ENCODE data around the gene HOMER2.

DNA sequence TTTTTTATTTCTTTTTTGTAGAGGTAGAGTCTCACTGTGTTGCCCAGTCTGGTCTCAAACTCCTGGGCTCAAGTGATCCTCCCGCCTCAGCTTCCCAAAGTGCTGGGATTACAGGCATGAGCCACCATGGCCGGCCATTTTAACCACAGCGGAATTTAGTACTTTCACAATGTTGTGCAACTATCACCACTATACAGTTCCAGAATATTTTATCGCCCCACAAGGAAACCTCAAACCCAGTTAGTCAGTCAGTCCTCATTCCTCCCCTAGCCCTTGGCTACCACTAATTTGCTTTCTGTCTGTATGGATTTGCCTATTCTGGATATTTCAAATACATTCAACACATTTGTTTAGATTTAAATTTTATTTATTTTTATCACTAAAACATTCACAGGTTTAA, 15.5 kb upstream of the HOMER2 start:
- TF ChIP-seq EZH2 (IDR thresholded peaks at IDR 0.05; ENCODE audit: low read length, unreplicated experiment) = no peak
- TF ChIP-seq, protein P1, sequence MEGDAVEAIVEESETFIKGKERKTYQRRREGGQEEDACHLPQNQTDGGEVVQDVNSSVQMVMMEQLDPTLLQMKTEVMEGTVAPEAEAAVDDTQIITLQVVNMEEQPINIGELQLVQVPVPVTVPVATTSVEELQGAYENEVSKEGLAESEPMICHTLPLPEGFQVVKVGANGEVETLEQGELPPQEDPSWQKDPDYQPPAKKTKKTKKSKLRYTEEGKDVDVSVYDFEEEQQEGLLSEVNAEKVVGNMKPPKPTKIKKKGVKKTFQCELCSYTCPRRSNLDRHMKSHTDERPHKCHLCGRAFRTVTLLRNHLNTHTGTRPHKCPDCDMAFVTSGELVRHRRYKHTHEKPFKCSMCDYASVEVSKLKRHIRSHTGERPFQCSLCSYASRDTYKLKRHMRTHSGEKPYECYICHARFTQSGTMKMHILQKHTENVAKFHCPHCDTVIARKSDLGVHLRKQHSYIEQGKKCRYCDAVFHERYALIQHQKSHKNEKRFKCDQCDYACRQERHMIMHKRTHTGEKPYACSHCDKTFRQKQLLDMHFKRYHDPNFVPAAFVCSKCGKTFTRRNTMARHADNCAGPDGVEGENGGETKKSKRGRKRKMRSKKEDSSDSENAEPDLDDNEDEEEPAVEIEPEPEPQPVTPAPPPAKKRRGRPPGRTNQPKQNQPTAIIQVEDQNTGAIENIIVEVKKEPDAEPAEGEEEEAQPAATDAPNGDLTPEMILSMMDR (conservative IDR thresholded peaks at IDR 0.05; ENCODE audit: low read depth, low read length) = no peak
- no peak for TF ChIP-seq EZH2phosphoT487 (IDR thresholded peaks at IDR 0.05; ENCODE audit: borderline replicate concordance, low read length)

Measured in PC-3 (cell line).